GM19043 (cell line): Measurements from ENCODE around the gene INKA2.

Source experiments
- ATAC-seq: cut with Tn5 transposase; IDR thresholded peaks from one replicate; pipeline ENCODE4 v1.9.1; 2021; ENCODE audit warnings: low read depth; ENCODE audit not compliant: unreplicated experiment

Gene INKA2

DNA sequence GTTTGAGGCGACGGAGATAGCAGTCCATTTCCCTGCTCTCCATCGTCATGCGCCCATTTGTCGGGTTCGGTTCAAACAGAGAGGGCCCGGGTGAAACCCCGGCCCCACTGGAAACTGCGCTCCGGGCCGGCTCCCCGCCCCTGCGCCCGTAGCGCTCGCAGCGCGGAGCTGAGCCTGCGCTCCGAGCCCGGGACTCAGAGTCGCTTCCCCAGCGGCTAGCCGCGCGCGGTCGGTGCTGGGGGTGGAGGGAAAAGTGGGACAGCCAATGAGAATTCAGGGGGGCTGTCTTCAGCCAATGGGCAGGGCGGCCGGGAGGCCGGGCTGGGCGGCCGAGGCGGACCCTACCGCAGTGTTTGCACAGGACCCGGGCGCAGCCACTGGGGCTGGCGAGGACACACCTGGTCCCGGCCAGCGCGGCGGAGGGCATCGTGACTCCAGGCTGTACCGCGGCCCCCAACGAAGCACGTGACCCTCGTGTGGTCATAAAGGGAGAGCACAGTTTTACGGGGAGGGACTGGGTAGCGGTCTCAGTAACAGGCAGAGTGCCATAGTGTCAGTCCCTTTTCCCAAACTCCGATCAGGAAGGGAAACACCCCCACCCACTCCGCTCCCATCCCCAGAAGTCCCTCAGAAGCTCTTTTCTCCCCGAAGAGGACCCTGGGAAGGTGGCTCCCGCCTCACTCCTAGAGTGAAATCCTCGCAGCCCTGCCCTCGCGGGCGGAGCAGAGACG is at the start of gene INKA2:
Gene INKA2, minus strand, starts transcription at position 202 of the 731 bp plus-strand sequence. Its CDS starts 153 bp downstream, at position 49.
- ATAC-seq: peak; percentile 81

DNA sequence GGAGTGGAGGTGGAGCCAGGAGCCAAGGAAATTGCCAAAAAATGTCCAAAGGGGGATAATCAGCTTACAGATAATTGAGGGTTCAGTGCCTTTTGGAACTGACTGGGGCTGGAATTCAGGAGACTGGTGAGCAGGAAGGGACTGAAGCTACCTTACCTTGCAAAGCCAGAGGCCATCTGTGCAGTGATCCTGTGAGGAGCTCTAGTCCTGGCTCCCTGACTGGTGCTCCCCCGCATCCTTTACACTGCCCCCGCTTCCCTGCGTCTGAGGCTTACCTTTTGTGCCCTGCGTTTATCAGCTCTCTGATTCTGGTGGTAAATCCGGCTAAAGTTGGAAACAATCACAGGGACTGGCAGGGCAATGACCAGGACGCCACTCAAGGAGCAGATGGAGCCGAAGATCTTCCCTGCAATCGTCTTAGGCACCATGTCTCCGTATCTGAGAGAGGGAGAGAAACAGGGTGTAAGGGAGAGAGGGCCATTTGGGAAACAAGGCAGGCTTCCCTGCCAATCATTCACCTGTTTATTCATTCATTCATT is 47.5 kb upstream of the INKA2 start:
- no peak for ATAC-seq

DNA sequence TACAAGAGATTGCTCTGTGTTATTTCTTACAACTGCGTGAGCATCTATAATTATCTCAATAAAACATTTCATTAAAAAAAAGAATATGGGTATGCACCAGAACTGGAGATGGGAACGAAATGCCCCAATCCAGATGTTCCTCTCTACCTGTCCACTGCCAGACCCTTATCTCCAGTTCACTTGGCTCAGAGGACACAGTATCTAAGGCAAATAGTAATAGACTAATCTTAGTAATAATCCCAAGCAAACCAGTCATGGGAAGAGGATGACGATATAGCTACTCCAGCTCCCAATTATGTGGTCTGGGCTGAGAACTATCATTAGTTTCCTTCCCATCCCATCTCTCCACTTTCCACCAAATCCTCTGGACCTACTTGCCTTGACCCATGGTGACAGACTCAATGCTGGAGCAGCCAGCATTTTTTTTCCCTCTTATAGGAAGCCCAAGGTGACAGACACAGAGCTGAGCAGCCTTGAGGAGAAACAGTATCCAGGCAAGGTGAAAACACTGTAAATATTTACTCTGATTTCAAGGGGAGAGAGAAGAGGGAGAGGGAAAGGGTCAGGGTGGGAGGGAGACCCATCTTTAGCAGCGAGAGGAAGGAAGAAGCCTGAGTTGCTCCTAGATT is 45.2 kb upstream of the INKA2 start:
- no peak for ATAC-seq

DNA sequence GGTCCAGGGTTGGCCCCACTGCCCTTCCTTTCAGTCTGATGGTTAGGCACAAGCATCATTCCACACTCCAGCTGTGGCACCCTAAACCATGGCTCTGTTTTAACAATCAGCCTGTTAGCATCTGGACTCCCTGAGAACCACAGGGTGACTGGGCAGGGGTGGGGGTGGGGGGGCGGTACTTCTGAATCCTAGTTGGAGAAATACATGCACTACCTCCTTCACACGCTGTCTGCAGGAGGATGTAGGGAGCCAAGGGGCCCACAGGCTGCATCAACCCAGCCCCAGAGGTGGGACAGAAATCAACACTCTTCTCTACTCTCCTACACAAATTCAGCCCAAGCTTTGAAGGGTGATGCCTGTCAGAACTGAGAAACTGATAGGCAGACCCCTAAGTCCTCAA is 40.4 kb upstream of the INKA2 start:
- no peak for ATAC-seq

DNA sequence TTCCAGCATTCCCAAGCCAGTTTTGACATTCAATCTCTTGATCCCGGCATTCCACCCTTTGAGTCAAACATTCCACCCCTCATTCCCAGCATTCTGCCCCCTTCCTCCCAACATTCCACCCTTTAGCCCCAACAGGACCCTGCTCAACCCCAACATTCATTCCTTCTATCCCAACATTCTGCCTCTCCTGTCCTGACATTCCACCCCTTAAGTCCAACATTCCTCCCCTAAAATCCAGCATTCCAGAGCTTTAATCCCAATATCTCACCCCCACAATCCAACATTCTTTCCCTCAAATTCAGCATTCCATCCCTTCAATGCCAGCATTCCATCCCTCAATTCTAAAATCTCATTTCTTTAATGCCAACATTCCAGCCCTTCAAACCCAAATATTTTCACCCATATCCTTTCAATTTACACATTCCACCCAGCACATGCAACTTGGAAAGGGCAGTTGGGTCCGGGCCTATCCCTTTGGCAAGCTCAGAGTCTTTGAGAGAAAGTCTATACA is 39.4 kb upstream of the INKA2 start:
- no peak for ATAC-seq

DNA sequence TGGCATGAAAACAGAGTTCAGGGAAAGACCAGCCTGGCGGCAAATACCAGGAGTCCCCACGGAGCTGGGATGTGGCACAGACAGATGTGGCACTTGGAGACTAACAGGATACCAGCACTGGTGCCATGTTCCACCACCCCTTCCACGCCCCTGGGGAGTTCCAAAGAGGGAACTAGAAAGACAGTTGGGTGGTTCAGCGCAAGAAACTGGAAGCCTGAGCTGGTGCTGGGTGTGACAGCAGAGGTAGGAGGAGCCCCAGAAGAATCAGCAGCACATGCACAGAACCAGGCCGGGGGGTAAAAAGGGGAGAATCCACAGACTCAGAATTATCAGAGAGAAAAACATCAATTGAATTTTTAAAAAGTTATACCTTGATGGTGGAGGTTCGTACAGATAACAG is 38.9 kb upstream of the INKA2 start:
- no peak for ATAC-seq

DNA sequence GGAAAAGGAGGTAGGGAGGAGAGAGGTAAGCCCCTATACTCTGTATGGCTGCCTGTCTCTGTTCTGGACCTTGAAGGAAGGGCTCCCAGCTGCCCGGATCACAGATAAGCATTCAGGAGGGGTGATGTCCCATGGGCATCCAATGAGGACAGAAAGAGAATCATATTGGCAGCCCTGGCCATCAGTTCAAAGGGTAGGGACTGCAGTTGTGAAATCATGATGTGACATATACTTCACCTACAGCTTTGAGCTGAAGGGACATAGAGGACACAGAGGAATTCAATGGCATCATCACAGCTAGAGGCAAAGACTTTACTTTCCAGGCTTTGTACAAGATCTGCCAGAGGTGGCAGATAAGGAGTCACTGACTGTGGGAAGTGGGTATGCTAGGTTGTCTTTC is 38.1 kb upstream of the INKA2 start:
- no peak for ATAC-seq

DNA sequence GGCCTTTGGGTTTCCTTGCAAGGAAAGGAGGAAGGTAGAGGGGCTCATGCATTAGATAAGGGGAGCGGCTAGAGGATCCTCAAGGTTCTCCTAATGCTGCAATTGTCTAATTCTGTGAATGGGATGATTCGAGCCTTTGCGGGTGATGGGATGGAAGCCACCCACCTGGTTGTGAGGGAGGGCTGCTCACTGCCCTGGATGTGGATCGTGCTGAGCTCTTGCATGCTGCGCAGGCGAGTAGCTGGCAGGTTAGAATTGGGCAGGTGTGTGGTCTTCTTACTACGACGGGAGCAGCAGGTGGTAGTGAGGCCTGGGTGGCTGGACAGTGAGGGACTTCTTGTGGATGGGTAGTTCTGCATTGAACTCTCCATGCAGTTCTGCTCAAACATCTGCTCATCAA is 37.7 kb upstream of the INKA2 start:
- no peak for ATAC-seq

DNA sequence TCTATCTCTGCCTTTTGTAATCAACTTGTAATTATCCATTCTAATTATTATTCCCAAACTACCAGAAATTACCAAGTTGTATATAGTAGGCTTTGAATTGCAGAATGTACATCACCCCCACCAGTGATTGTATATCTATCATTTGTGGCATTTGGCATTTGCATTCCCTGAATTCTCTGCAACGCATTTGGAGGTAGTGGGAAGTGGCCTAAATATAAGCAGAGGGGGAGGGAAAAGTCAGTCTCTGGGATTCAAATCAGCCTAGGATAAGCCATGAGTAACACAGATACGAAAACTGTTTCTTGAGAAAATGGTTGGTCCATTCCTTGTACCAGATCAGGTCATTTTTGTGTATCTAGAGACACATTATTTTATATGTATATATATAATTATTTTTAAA is 37.2 kb upstream of the INKA2 start:
- ATAC-seq: no peak

DNA sequence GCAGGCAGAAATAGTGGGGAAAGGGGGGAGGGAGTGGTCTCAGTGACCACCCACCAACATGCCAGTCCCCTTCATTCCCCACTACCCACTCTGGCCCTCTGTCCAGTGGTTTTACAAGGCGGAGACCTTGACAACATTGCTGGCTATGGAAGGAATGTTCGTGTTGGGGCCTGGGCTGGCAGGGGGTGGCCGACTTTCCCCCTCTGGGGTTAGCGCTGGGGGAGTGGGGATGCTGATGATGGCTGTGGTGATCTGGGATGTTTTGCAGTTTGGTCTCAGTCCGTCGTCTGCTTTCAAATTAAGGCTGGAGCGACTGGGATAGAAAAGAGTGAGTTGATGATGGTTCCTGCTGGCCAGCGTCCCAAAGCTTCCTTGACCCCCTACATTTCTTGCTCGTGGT is 36.8 kb upstream of the INKA2 start:
- ATAC-seq: no peak

DNA sequence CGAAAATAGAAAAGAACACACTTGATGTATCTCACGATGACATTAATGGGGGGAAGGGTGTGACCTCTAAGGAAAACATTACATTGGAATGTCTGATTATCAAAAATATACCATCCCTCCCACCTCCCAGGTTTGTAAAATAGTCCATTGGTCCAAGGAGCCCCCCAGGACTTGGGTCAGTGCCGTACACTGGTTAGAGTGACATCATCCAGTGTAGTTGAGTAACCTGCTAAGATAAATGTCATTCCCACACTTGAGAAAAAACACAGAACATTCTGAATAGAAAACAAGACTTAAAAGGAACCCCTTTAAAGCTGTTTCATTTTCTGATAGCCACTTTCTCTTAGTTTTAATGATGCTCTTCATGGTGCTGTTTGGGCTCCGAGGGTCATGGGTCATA is 31.7 kb upstream of the INKA2 start:
- ATAC-seq: no peak

DNA sequence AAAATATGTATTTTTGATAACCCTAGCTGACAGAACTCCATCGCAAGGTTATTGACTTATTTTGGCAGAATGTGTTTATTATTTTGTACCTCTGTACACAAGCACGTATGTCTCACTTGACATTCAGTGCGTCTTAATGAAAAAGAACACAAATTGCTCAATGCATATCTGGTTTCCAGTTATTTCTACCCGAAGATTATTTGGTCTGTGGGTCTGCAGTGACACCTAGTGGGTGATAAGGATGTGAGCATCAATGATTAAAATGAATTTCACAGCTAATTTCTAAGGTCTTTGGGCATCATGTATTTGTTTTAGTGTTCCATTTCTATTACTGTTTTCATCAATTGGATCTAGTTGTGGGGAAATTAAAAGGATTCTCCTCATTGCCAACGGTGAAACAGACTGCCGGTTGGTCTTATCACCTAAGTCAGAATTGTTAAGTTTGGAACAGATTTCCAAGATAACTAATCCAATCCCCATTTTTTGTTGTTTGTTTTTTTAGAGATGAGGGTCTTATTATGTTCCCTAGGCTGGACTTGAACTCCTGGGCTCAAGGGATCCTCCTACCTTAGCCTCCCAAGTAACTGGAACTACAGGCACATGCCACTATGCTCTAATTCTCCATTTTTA is 30.4 kb upstream of the INKA2 start:
- no peak for ATAC-seq

DNA sequence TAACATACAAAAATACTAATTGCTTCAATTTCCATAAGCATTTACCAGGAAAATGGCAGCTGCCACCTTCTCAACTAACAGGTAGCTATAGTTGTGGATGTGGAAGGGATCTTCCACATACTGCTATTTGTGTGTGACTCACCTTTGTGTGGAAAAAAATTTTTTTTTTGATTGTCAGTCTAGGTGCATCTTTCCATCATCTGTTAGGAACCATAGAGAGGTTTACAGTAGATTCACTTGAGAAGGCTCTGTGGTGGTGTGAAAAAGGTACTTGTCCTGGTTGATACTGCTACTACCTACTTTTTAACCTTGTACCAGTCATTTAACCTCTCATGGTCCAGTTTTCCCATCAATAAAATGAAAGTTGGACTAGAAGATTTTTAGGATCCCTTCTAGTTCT is 29.4 kb upstream of the INKA2 start:
- no peak for ATAC-seq

DNA sequence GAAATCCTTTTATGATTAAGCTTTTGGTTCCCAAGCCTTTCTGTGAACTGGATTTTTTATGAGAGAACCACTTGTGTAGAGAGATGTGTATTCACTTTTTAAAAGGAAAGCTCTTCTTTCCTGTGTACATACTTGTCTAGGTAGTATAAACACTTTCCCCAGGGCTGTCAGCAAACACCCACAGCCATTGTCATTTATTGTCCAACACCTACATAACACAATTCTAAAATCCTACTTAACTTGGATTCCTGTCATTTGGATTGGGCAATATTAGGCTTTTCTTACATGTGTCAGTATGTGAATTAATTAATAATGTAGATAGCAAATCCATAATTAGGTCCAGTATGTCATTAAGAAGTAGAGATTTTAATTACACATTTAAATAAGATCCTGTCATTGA is 28.8 kb upstream of the INKA2 start:
- ATAC-seq: no peak

DNA sequence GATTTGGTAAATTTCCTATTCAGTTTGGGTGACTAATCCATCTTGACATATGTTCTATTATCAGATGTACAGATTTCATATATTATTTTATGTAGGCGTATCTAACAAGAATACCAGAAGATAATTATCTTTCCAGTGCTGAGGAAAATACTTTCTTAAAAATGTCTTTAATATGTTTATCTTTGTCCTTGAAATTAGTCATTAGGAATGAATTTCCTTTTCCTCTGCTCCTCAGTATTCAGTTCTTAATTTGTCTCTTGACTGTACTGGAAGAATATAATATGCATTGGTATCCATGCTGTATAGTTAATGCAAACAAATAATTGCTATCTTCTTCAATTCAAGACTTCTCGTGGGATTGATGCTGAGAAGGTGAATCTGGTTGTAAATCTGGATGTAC is 23.1 kb upstream of the INKA2 start:
- no peak for ATAC-seq

DNA sequence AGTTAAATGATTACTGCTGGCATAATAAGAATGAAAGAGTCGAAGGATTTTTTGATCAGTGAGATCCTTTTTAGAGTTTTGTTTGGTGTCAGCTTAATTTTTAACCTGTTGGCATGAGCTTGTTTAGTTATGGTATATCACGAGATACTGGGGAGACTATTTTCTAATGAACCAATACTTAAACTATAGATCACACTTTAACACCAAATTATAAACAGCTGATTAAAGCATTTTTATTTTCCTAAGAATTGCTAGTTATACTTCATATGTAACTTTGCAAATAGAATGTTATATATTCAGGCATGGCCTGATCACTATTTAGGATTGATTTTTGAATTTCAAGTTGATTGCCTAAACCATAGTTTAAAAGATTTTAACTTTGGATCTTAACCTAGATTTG is 22.5 kb upstream of the INKA2 start:
- ATAC-seq: no peak

DNA sequence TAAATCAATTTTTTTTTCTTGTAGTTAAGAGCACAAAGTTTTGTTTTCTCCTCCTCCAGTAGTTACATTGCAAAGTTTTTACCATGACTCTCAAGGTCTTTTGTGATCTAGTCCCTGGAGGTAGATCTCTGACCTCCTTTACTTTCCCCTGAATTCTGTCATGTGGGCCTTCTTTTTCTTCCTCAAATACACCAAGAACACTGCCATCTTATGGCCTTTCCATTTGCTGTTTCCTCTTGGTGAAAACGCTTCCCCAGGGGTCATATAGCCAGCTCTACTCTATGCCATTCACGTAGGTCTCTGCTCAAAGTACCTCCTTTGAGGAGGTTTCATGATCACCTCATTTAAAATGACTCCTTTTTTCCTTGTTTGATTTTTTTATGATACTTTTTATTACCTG is 19.2 kb upstream of the INKA2 start:
- no peak for ATAC-seq

DNA sequence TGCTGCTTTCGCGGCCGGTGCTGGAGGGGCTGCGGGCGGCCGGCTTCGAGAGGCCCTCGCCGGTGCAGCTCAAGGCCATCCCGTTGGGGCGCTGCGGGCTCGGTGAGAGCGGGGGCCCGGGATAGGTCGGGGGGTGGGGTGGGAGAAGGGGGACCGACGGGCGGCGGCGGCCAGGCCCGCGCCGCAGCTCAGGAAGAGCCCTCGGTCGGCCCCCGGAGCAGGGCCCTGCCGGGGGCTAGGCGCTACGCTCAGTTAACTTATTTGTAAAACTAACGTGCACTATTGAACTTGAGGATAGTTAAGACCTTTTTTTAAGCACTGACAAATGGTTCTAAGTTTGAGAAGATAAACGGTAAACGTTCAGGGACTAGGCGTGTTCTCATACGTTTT is 16.9 kb upstream of the INKA2 start:
- peak; percentile 13 for ATAC-seq

DNA sequence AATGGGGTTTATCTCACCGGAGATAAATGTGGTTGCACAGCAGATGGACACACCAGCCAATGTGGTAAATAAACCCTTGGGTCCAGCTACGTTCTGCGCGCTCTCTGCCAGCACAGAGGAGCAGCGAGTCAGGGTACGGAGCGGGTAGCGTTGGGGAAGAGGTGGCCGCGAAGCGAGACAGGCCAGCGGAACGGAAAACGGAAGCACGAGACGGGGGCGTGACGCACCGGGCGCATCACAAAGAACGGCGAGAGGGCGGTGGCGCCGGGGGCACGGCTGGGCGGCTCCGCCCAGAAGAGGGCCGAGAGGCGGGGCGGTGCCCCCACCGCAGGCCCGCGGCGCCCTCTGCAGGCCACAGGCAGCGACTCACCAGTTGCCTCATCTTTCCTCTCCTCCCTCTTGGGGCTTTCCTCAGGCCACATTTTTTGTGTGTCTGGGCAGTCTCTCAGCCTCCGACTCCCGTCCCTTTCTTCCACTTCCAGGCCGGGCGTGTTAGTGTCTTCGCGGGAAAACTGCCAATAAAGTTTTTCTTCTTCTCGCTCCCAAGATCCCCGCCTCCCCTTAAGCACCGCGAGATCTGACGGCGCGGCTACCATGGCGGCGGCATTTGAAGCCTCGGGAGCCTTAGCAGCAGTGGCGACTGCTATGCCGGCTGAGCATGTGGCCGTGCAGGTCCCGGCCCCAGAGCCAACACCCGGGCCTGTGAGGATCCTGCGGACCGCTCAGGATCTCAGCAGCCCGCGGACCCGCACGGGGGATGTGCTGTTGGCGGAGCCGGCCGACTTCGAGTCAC is 16.3 kb upstream of the INKA2 start, which contains the start of gene DDX20:
Gene DDX20, plus strand, starts transcription at position 571 of the 793 bp plus-strand sequence. Its CDS starts 24 bp downstream, at position 595.
- peak; percentile 92 for ATAC-seq

DNA sequence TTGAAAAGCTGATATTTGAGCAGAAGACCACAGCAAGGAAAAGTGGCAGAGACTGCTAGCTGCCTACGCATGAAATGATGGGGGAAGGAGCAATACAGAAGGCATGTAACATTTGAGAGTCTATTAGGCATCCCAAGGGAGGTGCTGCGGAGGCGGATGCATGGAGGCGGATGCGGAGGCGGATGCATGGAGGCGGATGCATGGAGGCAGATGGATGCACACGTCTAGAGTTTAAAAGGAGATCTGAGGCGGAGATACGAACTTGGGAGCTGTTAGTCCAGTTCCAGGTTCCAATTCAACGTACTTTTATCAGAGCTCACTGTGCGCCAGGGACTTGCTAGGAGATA is 15.8 kb upstream of the INKA2 start:
- ATAC-seq: no peak
